Heart left ventricle (tissue), 13 donors: ENCODE data around the gene WNT7A.

Experiments
- CTCF ChIP-seq, 12 donors: fragments of 200-600 bp; sonication (generic) in 4 of 12; IDR thresholded peaks; one replicate each; pipeline versions ENCODE4 v1.5.0 to v1.8.0; 2018 to 2022; ENCODE audit warnings: antibody characterized with exemption in 12 of 12, mild to moderate bottlenecking in 5 of 12
- POLR2A ChIP-seq, 2 donors: fragments of 450-650 bp; IDR thresholded peaks; one replicate each; pipeline ENCODE4 v1.6.1; 2017; ENCODE audit warnings: antibody characterized with exemption in 2 of 2, mild to moderate bottlenecking in 2 of 2, moderate library complexity in 2 of 2
- donor health status: ischemic (EF 13 %, LVEDD 7.1; RV severe dilation, severe dysfunction).
- donor health status: DM: no; HTN: yes; CAD: no.
- donor health status: DM: no; HTN: no; CAD: no.
- donor health status: ischemic (EF 25% LVEDD 6.9; RV normal size, moderate dysfunction).
- donor health status: ischemic (EF 25% LVEDD 5.7; RV mildly dilated, moderate dysfunction).
- donor health status: ischemic (EF 35%, LVEDD 5.7; RV mildly dilated, moderate dysfunction).
- donor health status: nonischemic (EF 11% LVEDD 7.7; RV severe dilation, severe dysfunction).
- donor health status: DM: yes; HTN: yes; CAD: no.
- donor health status: PGD.
- donor health status: ischemic (EF 29% LVEDD 5.4; RV normal size, mild dysfunction).
- donor health status: nonischemic (EF 23%, LVEDD 6.1; RV moderate dilation, normal function).

DNA sequence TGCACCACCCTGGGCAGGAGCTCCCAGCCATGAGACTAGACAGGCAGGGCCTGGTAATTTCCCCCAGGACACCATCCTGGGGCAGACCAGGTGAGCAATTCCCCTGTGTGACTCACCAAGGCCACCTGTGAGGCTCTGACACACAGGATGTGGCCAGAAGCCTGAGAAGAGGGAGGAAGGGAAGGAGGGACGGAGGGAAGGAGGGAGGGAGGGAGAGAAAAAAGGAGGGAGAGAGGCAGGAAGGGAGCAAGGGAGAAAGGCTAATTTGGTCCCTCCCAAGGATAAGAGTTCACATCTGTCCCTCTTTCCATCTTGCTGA lies 25.9 kb downstream of the WNT7A start:
- TF ChIP-seq CTCF (IDR thresholded peaks at IDR 0.05) (no peak), POLR2A (IDR thresholded peaks at IDR 0.05) (no peak)
